Stimulated activated CD8-positive, alpha-beta memory T cell treated with anti-CD3 and anti-CD28 coated beads, Interleukin-7, amount 100 ng/mL, for 1 hour (primary cell): ENCODE results near the gene MINDY4B.
"Not testable (repeated sequence)": the region's sequence is repeated elsewhere in the genome, so short reads cannot be mapped to it uniquely, and the experiment has no call there.

Experiments used
- DNase-seq, 2 donors: peaks; one replicate each; pipeline ENCODE4 v3.0.0-alpha.2; 2020; ENCODE audit warnings: low read depth in 2 of 2

MINDY4B gene

GRCh38 chr3:150898046-150898754 lies 7.0 kb downstream of the MINDY4B start:
- DNase-seq: no peak

- no peak for DNase-seq
Observed at GRCh38 chr3:150897592-150897991, 7.6 kb downstream of the MINDY4B start.

GRCh38 chr3:150890831-150891230 lies 14.4 kb downstream of the MINDY4B start:
- no peak for DNase-seq

GRCh38 chr3:150890295-150890694 lies 14.9 kb downstream of the MINDY4B start:
- no peak for DNase-seq

GRCh38 chr3:150889106-150889505 lies 16.1 kb downstream of the MINDY4B start:
- DNase-seq: no peak

- DNase-seq: no peak
Observed at GRCh38 chr3:150887031-150887430, 18.2 kb downstream of the MINDY4B start.

- no peak for DNase-seq
Observed at GRCh38 chr3:150885535-150885934, 19.7 kb downstream of the MINDY4B start.

GRCh38 chr3:150878996-150879575 lies 26.2 kb downstream of the MINDY4B start:
- no peak for DNase-seq

GRCh38 chr3:150878290-150878689 lies 26.9 kb downstream of the MINDY4B start:
- no peak for DNase-seq

GRCh38 chr3:150877303-150877702 lies 27.9 kb downstream of the MINDY4B start:
- no peak for DNase-seq

GRCh38 chr3:150876611-150877265 lies 28.5 kb downstream of the MINDY4B start:
- DNase-seq: no peak

GRCh38 chr3:150875548-150875947 lies 29.7 kb downstream of the MINDY4B start:
- no peak for DNase-seq

GRCh38 chr3:150874666-150875219 lies 30.5 kb downstream of the MINDY4B start:
- DNase-seq: no peak

GRCh38 chr3:150871192-150871591 lies 34.0 kb downstream of the MINDY4B start:
- DNase-seq: no peak

- no peak for DNase-seq
Observed at GRCh38 chr3:150870406-150870805, 34.8 kb downstream of the MINDY4B start.

GRCh38 chr3:150868282-150868681 lies 37.0 kb downstream of the MINDY4B start:
- no peak for DNase-seq

- DNase-seq: no peak
Observed at GRCh38 chr3:150867434-150867833, 37.8 kb downstream of the MINDY4B start.

GRCh38 chr3:150863921-150864320 lies 41.3 kb downstream of the MINDY4B start:
- DNase-seq: not testable (repeated sequence)

GRCh38 chr3:150861851-150862250 lies 43.4 kb downstream of the MINDY4B start:
- no peak for DNase-seq

- DNase-seq: not testable (repeated sequence)
Observed at GRCh38 chr3:150857936-150858335, 47.3 kb downstream of the MINDY4B start.

GRCh38 chr3:150850191-150850590 lies 55.0 kb downstream of the MINDY4B start:
- no peak for DNase-seq

GRCh38 chr3:150848864-150849263 lies 56.4 kb downstream of the MINDY4B start:
- no peak for DNase-seq

GRCh38 chr3:150847433-150847832 lies 57.8 kb downstream of the MINDY4B start:
- no peak for DNase-seq
